B cell (primary cell): ENCODE results near the gene ARHGAP28. TPM values are rescaled to one million over a fixed set of nuclear protein-coding genes. Genes with fewer than 3 reads are reported as not detected.

Experiments used
- ATAC-seq: fragments of 200-7000 bp; cut with Tn5 transposase; one replicate; pipeline ENCODE4 v1.10.0; 2021; ENCODE audit warnings: low read depth, mild to moderate bottlenecking, moderate number of reproducible peaks, moderate library complexity
- CTCF ChIA-PET: fragments of 350-600 bp; sonication (Branson Sonifier 250); formaldehyde crosslinking; loops from one replicate; lab custom pipeline; 2021; ENCODE audit warnings: antibody characterized with exemption, inconsistent platforms; lab: Charles Lee
- POLR2A ChIA-PET: fragments of 350-600 bp; sonication (Branson Sonifier 250); formaldehyde crosslinking; loops from one replicate; lab custom pipeline; 2021; ENCODE audit warnings: antibody characterized with exemption; lab: Charles Lee
- DNase-seq: peaks from one replicate; pipeline ENCODE4 v3.0.0; 2013
- H2AFZ ChIP-seq: 2 replicates; pipeline ENCODE4 v1.6.1; 2012; ENCODE audit warnings: mild to moderate bottlenecking, low read depth, low read length; ENCODE audit not compliant: insufficient read depth, poor library complexity, severe bottlenecking
- H3K27ac ChIP-seq, 2 donors: 1 replicate in 1 of 2; 2 replicates in 1 of 2; pipeline ENCODE4 v1.5.1; 2012 to 2013; ENCODE audit warnings: low read length in 2 of 2, mild to moderate bottlenecking in 2 of 2, moderate library complexity in 1 of 2
- H3K27me3 ChIP-seq, 4 experiments: fragments of 200-600 bp in 1 of 4; sonication (generic) in 1 of 4; replicated peaks in 1 of 4; 1 replicate in 2 of 4; 2 replicates in 2 of 4; pipeline versions ENCODE4 v1.6.1 to v1.7.0; 2013 to 2016; ENCODE audit warnings: low read length in 3 of 4, mild to moderate bottlenecking in 2 of 4, mixed read lengths in 1 of 4, moderate library complexity in 1 of 4; ENCODE audit not compliant: insufficient read depth in 4 of 4, control insufficient read depth in 3 of 4; ENCODE audit errors: control extremely low read depth in 1 of 4
- H3K36me3 ChIP-seq, 2 experiments: replicated peaks in 1 of 2; 1 replicate in 1 of 2; 2 replicates in 1 of 2; pipeline versions ENCODE4 v1.6.1 to v1.7.1; 2013; ENCODE audit warnings: low read length in 1 of 2; ENCODE audit not compliant: insufficient read depth in 2 of 2, control insufficient read depth in 1 of 2; ENCODE audit errors: control extremely low read depth in 1 of 2, extremely low read depth in 1 of 2
- H3K4me1 ChIP-seq, 2 donors: fragments of 200-600 bp in 1 of 2; sonication (generic) in 1 of 2; 1 replicate in 1 of 2; 2 replicates in 1 of 2; pipeline versions ENCODE4 v1.5.1 to v1.6.1; 2013 to 2017; ENCODE audit warnings: low read length in 2 of 2; ENCODE audit not compliant: control insufficient read depth in 2 of 2, insufficient read depth in 2 of 2
- H3K4me2 ChIP-seq: replicated peaks from 2 replicates; pipeline ENCODE3; 2012; ENCODE audit warnings: mild to moderate bottlenecking, low read depth, low read length; ENCODE audit not compliant: poor library complexity, severe bottlenecking
- H3K4me3 ChIP-seq, 5 experiments: fragments of 200-600 bp in 1 of 5; sonication (generic) in 1 of 5; 1 replicate in 3 of 5; 2 replicates in 2 of 5; pipeline versions ENCODE4 v1.5.1 to v1.7.0; 2011 to 2016; ENCODE audit warnings: low read length in 4 of 5, mild to moderate bottlenecking in 4 of 5, low read depth in 2 of 5, control low read depth in 1 of 5, moderate library complexity in 1 of 5; ENCODE audit not compliant: insufficient read depth in 1 of 5; ENCODE audit errors: control extremely low read depth in 1 of 5, extremely low read depth in 1 of 5
- H3K79me2 ChIP-seq: fragments of 200-600 bp; sonication (generic); one replicate; pipeline ENCODE4 v1.6.0; 2016; ENCODE audit warnings: low read length; ENCODE audit not compliant: control insufficient read depth, insufficient read depth
- H3K9ac ChIP-seq: fragments of 200-600 bp; sonication (generic); 2 replicates; pipeline ENCODE4 v1.6.1; 2017; ENCODE audit warnings: mild to moderate bottlenecking, low read length, moderate library complexity
- H3K9me3 ChIP-seq, 3 donors: one replicate each; pipeline versions ENCODE4 v1.6.1 to v1.7.1; 2013; ENCODE audit warnings: low read length in 2 of 3; ENCODE audit not compliant: control insufficient read depth in 2 of 3, insufficient read depth in 1 of 3; ENCODE audit errors: control extremely low read depth in 1 of 3
- H4K20me1 ChIP-seq: 2 replicates; pipeline ENCODE4 v1.6.0; 2012; ENCODE audit warnings: mild to moderate bottlenecking, low read length; ENCODE audit not compliant: insufficient read depth, control insufficient read depth, poor library complexity, severe bottlenecking
- H3K27ac Mint-ChIP-seq: one replicate; pipeline ENCODE4 v1.8.0; 2021; ENCODE audit warnings: mixed read lengths
- H3K27me3 Mint-ChIP-seq: one replicate; pipeline ENCODE4 v1.8.0; 2021; ENCODE audit warnings: mixed read lengths
- H3K4me1 Mint-ChIP-seq: one replicate; pipeline ENCODE4 v1.8.0; 2021; ENCODE audit warnings: mixed read lengths
- H3K4me3 Mint-ChIP-seq: one replicate; pipeline ENCODE4 v1.8.0; 2021; ENCODE audit warnings: mixed read lengths
- H3K9me3 Mint-ChIP-seq: one replicate; pipeline ENCODE4 v1.8.0; 2022; ENCODE audit warnings: mixed read lengths; ENCODE audit not compliant: insufficient read depth
- EZH2 ChIP-seq: IDR thresholded peaks from 2 replicates; pipeline ENCODE4 v1.6.1; 2012; ENCODE audit warnings: borderline replicate concordance, low read depth, mild to moderate bottlenecking, moderate library complexity, low read length; ENCODE audit not compliant: insufficient read depth, poor library complexity, severe bottlenecking
- WGBS: methylation state at CpG from one replicate; pipeline ENCODE4 v1.1.5; 2013; ENCODE audit warnings: missing lambda C conversion rate; ENCODE audit not compliant: insufficient coverage; 5-methylcytosine and 5-hydroxymethylcytosine counted together
- intact Hi-C: fragments of 100-400 bp; cut with micrococcal nuclease; formaldehyde crosslinking; loops from one replicate; pipeline ENCODE4 v1.10.0; 2022
- polyA plus RNA-seq: library from polyadenylated mRNA; depleted of rRNA; stranded (reverse); fragments of >200 nt; gene quantifications from 2 replicates; pipeline ENCODE4 v1.2.3, GENCODE V29; 2012
- total RNA-seq, 2 donors: library from RNA; stranded (reverse); fragments of 120-200 nt in 1 of 2; gene quantifications; 1 replicate in 1 of 2; 2 replicates in 1 of 2; pipeline versions ENCODE4 v1.2.3 to v1.2.4, GENCODE V29; 2013 to 2022
- TF ChIP-seq, protein P1 (sequence below): fragments of 200-600 bp; IDR thresholded peaks from one replicate; pipeline ENCODE4 v1.8.0; 2022; ENCODE audit warnings: antibody characterized with exemption, mild to moderate bottlenecking

The ARHGAP28 gene
- total and polyA plus RNA-seq, 2 donors (not counting 1 experiment from before 2014, with no cell fraction given) = not detected

DNA sequence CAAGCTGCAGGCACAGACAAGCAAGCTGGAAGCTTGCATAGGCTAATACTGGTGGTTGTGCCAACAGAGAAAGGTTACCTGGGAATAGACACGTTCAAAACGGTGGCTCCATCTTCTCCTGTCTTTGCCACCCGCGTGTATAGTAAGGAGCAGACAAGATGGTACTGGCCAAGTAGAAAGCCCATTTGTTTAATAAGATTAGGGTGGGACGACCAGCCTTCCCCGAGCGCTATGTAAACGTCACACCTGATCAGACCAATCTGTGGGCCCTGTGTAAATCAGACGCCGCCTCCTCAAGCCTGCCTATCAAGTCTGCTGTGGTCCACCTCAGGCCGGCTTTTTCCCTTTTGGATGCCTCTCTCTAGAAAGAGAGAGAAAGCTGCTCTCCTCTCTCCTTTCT, 198.8 kb downstream of the ARHGAP28 start:
- H3K27ac ChIP-seq = no peak overlapping the region
- WGBS = 88% methylated on average over 9 of the region's 11 CpGs
- ATAC-seq (no peak), DNase-seq (no peak)
- Mint-ChIP-seq H3K9me3 (peaks cover 4% of the 10 kb centered on the region), H3K27me3 (no peaks in the 10 kb centered on the region), H3K4me1 (no peaks in the 10 kb centered on the region), H3K27ac (no peak overlapping the region), H3K4me3 (no peak overlapping the region)
- ChIA-PET CTCF (no interaction called here), POLR2A (no interaction called here)
- no peak overlapping the region for H3K9ac ChIP-seq
- H4K20me1 ChIP-seq = no peaks in the 10 kb centered on the region
- H3K4me1 ChIP-seq = no peaks in the 10 kb centered on the region
- no peak for TF ChIP-seq EZH2
- TF ChIP-seq, protein P1, sequence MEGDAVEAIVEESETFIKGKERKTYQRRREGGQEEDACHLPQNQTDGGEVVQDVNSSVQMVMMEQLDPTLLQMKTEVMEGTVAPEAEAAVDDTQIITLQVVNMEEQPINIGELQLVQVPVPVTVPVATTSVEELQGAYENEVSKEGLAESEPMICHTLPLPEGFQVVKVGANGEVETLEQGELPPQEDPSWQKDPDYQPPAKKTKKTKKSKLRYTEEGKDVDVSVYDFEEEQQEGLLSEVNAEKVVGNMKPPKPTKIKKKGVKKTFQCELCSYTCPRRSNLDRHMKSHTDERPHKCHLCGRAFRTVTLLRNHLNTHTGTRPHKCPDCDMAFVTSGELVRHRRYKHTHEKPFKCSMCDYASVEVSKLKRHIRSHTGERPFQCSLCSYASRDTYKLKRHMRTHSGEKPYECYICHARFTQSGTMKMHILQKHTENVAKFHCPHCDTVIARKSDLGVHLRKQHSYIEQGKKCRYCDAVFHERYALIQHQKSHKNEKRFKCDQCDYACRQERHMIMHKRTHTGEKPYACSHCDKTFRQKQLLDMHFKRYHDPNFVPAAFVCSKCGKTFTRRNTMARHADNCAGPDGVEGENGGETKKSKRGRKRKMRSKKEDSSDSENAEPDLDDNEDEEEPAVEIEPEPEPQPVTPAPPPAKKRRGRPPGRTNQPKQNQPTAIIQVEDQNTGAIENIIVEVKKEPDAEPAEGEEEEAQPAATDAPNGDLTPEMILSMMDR = no peak
- intact Hi-C loops = no loop called here
- H2AFZ ChIP-seq = no peak overlapping the region
- H3K4me3 ChIP-seq = no peak overlapping the region
- no peaks in the 10 kb centered on the region for H3K27me3 ChIP-seq
- no peak overlapping the region for H3K4me2 ChIP-seq
- no peaks in the 10 kb centered on the region for H3K79me2 ChIP-seq
- H3K9me3 ChIP-seq = peaks cover 0 to 12% (median 0%) of the 10 kb centered on the region in 3 donors
- no peaks in the 10 kb centered on the region for H3K36me3 ChIP-seq

DNA sequence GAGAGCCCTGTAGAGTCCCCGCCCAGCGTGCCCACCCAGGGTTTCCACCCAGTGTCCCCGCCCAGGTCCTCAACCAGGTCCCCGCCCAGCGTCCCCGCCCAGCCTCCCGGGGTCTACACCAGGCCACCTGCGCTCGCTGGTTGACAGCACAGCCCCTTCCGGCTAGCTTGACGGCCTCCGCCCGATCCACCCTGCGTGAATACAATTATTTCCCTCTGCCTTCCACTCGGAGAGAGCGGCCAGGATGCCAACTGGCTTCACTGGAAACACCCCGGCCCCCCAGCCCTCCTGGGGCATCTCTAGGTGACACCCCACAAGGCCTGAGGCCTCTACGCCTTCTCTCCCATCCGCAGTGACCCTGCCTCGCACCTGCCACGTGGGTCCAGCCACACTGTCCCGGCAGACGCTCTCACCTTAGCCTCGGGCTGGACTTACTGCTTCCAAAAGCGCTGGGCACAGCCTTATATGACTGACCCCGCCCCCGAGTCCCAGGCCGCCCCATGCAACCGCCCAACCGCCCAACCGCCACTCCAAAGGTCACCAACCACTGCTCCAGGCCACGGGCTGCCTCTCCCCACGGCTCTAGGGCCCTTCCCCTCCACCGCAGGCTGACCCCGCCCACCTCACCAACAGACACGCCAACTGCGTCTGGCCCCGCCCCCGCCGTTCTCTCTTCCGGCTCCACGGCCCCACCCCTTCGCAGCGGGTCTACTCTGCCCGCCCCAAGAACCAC, 200.0 kb downstream of the ARHGAP28 start:
- Histone ChIP-seq H3K9ac (no peak overlapping the region), H3K4me3 (no peak overlapping the region), H4K20me1 (no peaks in the 10 kb centered on the region), H3K4me1 (no peaks in the 10 kb centered on the region), H3K79me2 (no peaks in the 10 kb centered on the region), H3K27ac (no peak overlapping the region), H2AFZ (no peak overlapping the region), H3K27me3 (no peaks in the 10 kb centered on the region), H3K9me3 (peaks cover 0 to 9% (median 0%) of the 10 kb centered on the region in 3 donors), H3K36me3 (no peaks in the 10 kb centered on the region), H3K4me2 (no peak overlapping the region)
- TF ChIP-seq, protein P1 = no peak
- no peak for TF ChIP-seq EZH2
- Mint-ChIP-seq H3K9me3 (no peaks in the 10 kb centered on the region), H3K27me3 (no peaks in the 10 kb centered on the region), H3K4me1 (no peaks in the 10 kb centered on the region), H3K4me3 (no peak overlapping the region), H3K27ac (no peak overlapping the region)
- ChIA-PET CTCF (no interaction called here), POLR2A (no interaction called here)
- ATAC-seq (no peak), DNase-seq (no peak)
- intact Hi-C loops = no loop called here
- WGBS = 95% methylated on average over 29 of the region's 45 CpGs
